GM12878 (cell line): ENCODE measurements around the gene TNKS2. TPM values are rescaled to one million over a fixed set of nuclear protein-coding genes. Genes with fewer than 3 reads are reported as not detected.
A peak's percentile ranks its signal among the peaks of the same experiment; 100 is the strongest.

Source experiments
- BACH1 ChIP-seq: fragments of 450-650 bp; IDR thresholded peaks from 2 replicates; pipeline ENCODE4 v1.6.1; 2017; ENCODE audit warnings: mild to moderate bottlenecking, borderline replicate concordance
- CHD4 ChIP-seq: fragments of 200-600 bp; sonication (generic); IDR thresholded peaks from 2 replicates; pipeline ENCODE4 v1.6.1; 2016; ENCODE audit warnings: mild to moderate bottlenecking
- DPF2 ChIP-seq: fragments of 450-650 bp; IDR thresholded peaks from 2 replicates; pipeline ENCODE4 v1.6.1; 2017; ENCODE audit warnings: mild to moderate bottlenecking
- EZH2 ChIP-seq: IDR thresholded peaks from 2 replicates; pipeline ENCODE4 v1.6.1; 2012; ENCODE audit warnings: low read depth, mild to moderate bottlenecking, control low read depth, inconsistent platforms, low read length, borderline replicate concordance; ENCODE audit not compliant: control insufficient read depth
- FOXK2 ChIP-seq: fragments of 450-650 bp; IDR thresholded peaks from 2 replicates; pipeline ENCODE4 v1.6.1; 2017; ENCODE audit warnings: mild to moderate bottlenecking, moderate library complexity
- HCFC1 ChIP-seq: fragments of 150-350 bp; IDR thresholded peaks from 2 replicates; pipeline ENCODE4 v1.6.1; 2014; ENCODE audit warnings: low read length
- MXI1 ChIP-seq: fragments of 150-350 bp; IDR thresholded peaks from 2 replicates; pipeline ENCODE4 v1.6.1; 2011; ENCODE audit warnings: low read depth, mild to moderate bottlenecking, inconsistent platforms, low read length, improper control_type of control experiment
- NFYB ChIP-seq: IDR thresholded peaks from 2 replicates; pipeline ENCODE4 v1.6.1; 2011; ENCODE audit warnings: low read depth, mild to moderate bottlenecking, low read length, improper control_type of control experiment, moderate library complexity; ENCODE audit not compliant: insufficient read depth
- NR2F1 ChIP-seq: fragments of 450-650 bp; conservative IDR thresholded peaks from 2 replicates; pipeline ENCODE4 v1.6.1; 2017; ENCODE audit warnings: mild to moderate bottlenecking
- PAX8 ChIP-seq: fragments of 450-650 bp; IDR thresholded peaks from 2 replicates; pipeline ENCODE4 v1.6.1; 2017; ENCODE audit warnings: mild to moderate bottlenecking, moderate library complexity
- RAD21 ChIP-seq: IDR thresholded peaks from 2 replicates; pipeline ENCODE4 v1.6.1; 2011; ENCODE audit warnings: mild to moderate bottlenecking, low read depth, low read length, moderate library complexity; ENCODE audit not compliant: insufficient read depth
- RAD51 ChIP-seq: fragments of 450-650 bp; IDR thresholded peaks from 2 replicates; pipeline ENCODE4 v1.6.1; 2016; ENCODE audit warnings: moderate library complexity, mild to moderate bottlenecking, inconsistent platforms
- RCOR1 ChIP-seq: conservative IDR thresholded peaks from 2 replicates; pipeline ENCODE4 v1.6.1; 2012; ENCODE audit warnings: low read depth, low read length, improper control_type of control experiment
- RUNX3 ChIP-seq: IDR thresholded peaks from 2 replicates; pipeline ENCODE4 v1.6.1; 2012; ENCODE audit warnings: low read length, inconsistent platforms
- SIN3A ChIP-seq: IDR thresholded peaks from 2 replicates; pipeline ENCODE4 v1.6.1; 2012; ENCODE audit warnings: low read depth, low read length, improper control_type of control experiment
- SREBF1 ChIP-seq: IDR thresholded peaks from 2 replicates; pipeline ENCODE4 v1.6.1; 2012; ENCODE audit warnings: mild to moderate bottlenecking, low read length
- STAT3 ChIP-seq: IDR thresholded peaks from 2 replicates; pipeline ENCODE4 v1.6.1; 2011; ENCODE audit warnings: low read depth, low read length, improper control_type of control experiment
- YBX1 ChIP-seq: fragments of 450-650 bp; IDR thresholded peaks from 2 replicates; pipeline ENCODE4 v1.6.1; 2016; ENCODE audit warnings: antibody characterized with exemption
- ZNF207 ChIP-seq: fragments of 450-650 bp; IDR thresholded peaks from 2 replicates; pipeline ENCODE4 v1.6.1; 2014; ENCODE audit warnings: antibody characterized with exemption, mild to moderate bottlenecking, borderline replicate concordance
- ZNF217 ChIP-seq: fragments of 450-650 bp; IDR thresholded peaks from 2 replicates; pipeline ENCODE4 v1.6.1; 2017; ENCODE audit warnings: antibody characterized with exemption, mild to moderate bottlenecking
- ZNF384 ChIP-seq: IDR thresholded peaks from 2 replicates; pipeline ENCODE4 v1.6.1; 2012; ENCODE audit warnings: low read depth, mild to moderate bottlenecking, low read length, improper control_type of control experiment, borderline replicate concordance
- polyA plus RNA-seq, 11 experiments: library from polyadenylated mRNA; depleted of rRNA in 4 of 11; unstranded in 6 of 11; stranded (reverse) in 5 of 11; fragments of >200 nt; fragmentation: Nextera tagmentation in 4 of 11; fragmentation: Illumina TruSeq in 1 of 11; extraction: Ambion mirVana in 4 of 11; extraction: Trizol in 1 of 11; gene quantifications; 1 replicate in 1 of 11; 2 replicates in 10 of 11; pipeline versions ENCODE4 v1.2.1 to v1.2.3, GENCODE V29; 2011 to 2016; ENCODE audit warnings: inconsistent platforms in 2 of 11, missing spikeins in 2 of 11, low read depth in 1 of 11
- total RNA-seq, 4 experiments: library from RNA; depleted of rRNA in 3 of 4; stranded (reverse); fragments of >200 nt in 3 of 4; fragmentation: Illumina TruSeq in 1 of 4; extraction: Trizol in 1 of 4; gene quantifications; 2 replicates each; pipeline versions ENCODE4 v1.2.1 to v1.2.3, GENCODE V29; 2013 to 2021
- TF ChIP-seq, protein P1 (sequence below): IDR thresholded peaks from 2 replicates; pipeline ENCODE4 v1.6.1; 2012; ENCODE audit warnings: low read depth, low read length, improper control_type of control experiment
- TF ChIP-seq, protein P2 (sequence below): fragments of 150-350 bp; IDR thresholded peaks from 2 replicates; pipeline ENCODE4 v1.6.1; 2014; ENCODE audit warnings: mild to moderate bottlenecking, low read depth, low read length
- TF ChIP-seq, protein P3 (sequence below): IDR thresholded peaks from 2 replicates; pipeline ENCODE4 v1.6.1; 2012; ENCODE audit warnings: low read depth, low read length, improper control_type of control experiment
- TF ChIP-seq, protein P4 (sequence below): fragments of 450-650 bp; IDR thresholded peaks from 2 replicates; pipeline ENCODE4 v1.6.1; 2016; ENCODE audit warnings: mild to moderate bottlenecking, moderate library complexity, borderline replicate concordance

The TNKS2 gene
- total and polyA plus RNA-seq, 10 of the 15 experiments (the other 5 are each of a cell fraction or from before 2014, with no cell fraction given): 2.9 to 24.2 (median 6.9) TPM

DNA sequence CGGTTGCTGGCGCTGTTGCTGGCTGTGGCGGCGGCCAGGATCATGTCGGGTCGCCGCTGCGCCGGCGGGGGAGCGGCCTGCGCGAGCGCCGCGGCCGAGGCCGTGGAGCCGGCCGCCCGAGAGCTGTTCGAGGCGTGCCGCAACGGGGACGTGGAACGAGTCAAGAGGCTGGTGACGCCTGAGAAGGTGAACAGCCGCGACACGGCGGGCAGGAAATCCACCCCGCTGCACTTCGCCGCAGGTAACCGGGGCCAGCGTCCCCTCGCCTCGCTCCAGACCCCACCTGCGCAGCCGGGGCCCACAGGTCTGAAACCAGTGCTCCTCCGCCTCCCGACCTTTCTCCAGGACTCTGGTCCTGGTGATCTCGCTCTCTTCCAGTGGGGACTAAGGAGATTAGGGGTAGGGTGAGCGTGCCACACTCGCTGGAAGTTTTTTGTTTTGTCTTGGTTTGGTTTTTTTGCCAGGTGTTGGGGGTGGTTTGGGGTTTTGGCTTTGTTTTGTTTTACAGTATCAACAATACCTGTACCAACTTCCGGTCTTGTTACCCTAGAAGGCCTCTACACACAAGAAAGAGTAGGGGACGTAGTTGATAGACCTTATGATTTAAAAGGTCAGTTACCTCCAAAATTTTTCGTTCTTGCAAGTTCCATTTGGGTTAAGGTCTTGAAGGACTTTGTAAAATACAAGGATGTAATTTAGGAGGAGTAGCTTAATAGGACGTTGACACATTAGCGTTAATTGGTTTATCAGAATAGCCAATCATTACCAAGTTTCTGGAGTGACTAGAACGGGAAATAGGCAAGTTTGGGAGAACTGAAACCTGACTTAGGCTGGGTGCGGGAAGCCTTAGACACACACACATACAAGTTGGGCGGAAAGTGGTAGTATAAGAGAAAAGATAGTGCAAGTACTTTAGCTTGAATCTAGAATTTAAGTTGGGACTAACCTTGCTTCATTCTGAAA is 704 bp downstream of the TNKS2 start (continued):
- TF ChIP-seq, protein P1, sequence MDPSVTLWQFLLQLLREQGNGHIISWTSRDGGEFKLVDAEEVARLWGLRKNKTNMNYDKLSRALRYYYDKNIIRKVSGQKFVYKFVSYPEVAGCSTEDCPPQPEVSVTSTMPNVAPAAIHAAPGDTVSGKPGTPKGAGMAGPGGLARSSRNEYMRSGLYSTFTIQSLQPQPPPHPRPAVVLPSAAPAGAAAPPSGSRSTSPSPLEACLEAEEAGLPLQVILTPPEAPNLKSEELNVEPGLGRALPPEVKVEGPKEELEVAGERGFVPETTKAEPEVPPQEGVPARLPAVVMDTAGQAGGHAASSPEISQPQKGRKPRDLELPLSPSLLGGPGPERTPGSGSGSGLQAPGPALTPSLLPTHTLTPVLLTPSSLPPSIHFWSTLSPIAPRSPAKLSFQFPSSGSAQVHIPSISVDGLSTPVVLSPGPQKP: peak; percentile 56; the same call in 1 of the 2 replicates
- TF ChIP-seq STAT3: no peak
- TF ChIP-seq SIN3A: no peak
- TF ChIP-seq BACH1: peak; percentile 1; the same call in 1 of the 2 replicates
- TF ChIP-seq RAD21: no peak
- TF ChIP-seq HCFC1: no peak
- TF ChIP-seq ZNF207: no peak
- TF ChIP-seq YBX1: no peak
- TF ChIP-seq, protein P2, sequence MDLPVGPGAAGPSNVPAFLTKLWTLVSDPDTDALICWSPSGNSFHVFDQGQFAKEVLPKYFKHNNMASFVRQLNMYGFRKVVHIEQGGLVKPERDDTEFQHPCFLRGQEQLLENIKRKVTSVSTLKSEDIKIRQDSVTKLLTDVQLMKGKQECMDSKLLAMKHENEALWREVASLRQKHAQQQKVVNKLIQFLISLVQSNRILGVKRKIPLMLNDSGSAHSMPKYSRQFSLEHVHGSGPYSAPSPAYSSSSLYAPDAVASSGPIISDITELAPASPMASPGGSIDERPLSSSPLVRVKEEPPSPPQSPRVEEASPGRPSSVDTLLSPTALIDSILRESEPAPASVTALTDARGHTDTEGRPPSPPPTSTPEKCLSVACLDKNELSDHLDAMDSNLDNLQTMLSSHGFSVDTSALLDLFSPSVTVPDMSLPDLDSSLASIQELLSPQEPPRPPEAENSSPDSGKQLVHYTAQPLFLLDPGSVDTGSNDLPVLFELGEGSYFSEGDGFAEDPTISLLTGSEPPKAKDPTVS: no peak
- TF ChIP-seq ZNF384: no peak
- TF ChIP-seq ZNF217: peak; percentile 80; the same call in 1 of the 2 replicates
- TF ChIP-seq FOXK2: no peak
- no peak for TF ChIP-seq RCOR1
- TF ChIP-seq PAX8: no peak
- TF ChIP-seq RAD51: no peak
- TF ChIP-seq EZH2: no peak
- TF ChIP-seq SREBF1: no peak
- no peak; the same call in 1 of the 2 replicates for TF ChIP-seq NR2F1
- no peak; the same call in 1 of the 2 replicates for TF ChIP-seq RUNX3
- no peak for TF ChIP-seq NFYB
- TF ChIP-seq, protein P3, sequence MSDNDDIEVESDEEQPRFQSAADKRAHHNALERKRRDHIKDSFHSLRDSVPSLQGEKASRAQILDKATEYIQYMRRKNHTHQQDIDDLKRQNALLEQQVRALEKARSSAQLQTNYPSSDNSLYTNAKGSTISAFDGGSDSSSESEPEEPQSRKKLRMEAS: no peak
- TF ChIP-seq DPF2: 0 out of 2 replicates have a peak, but pooled peaks have one; percentile 37
- TF ChIP-seq MXI1: no peak
- no peak for TF ChIP-seq CHD4
- TF ChIP-seq, protein P4, sequence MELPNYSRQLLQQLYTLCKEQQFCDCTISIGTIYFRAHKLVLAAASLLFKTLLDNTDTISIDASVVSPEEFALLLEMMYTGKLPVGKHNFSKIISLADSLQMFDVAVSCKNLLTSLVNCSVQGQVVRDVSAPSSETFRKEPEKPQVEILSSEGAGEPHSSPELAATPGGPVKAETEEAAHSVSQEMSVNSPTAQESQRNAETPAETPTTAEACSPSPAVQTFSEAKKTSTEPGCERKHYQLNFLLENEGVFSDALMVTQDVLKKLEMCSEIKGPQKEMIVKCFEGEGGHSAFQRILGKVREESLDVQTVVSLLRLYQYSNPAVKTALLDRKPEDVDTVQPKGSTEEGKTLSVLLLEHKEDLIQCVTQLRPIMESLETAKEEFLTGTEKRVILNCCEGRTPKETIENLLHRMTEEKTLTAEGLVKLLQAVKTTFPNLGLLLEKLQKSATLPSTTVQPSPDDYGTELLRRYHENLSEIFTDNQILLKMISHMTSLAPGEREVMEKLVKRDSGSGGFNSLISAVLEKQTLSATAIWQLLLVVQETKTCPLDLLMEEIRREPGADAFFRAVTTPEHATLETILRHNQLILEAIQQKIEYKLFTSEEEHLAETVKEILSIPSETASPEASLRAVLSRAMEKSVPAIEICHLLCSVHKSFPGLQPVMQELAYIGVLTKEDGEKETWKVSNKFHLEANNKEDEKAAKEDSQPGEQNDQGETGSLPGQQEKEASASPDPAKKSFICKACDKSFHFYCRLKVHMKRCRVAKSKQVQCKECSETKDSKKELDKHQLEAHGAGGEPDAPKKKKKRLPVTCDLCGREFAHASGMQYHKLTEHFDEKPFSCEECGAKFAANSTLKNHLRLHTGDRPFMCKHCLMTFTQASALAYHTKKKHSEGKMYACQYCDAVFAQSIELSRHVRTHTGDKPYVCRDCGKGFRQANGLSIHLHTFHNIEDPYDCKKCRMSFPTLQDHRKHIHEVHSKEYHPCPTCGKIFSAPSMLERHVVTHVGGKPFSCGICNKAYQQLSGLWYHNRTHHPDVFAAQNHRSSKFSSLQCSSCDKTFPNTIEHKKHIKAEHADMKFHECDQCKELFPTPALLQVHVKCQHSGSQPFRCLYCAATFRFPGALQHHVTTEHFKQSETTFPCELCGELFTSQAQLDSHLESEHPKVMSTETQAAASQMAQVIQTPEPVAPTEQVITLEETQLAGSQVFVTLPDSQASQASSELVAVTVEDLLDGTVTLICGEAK: no peak; the same call in 1 of the 2 replicates
